NCI-H2029 (cell line): ENCODE data around the gene EXOC7.

Experiments
- DNase-seq: peaks from one replicate; lab custom pipeline; 2025; lab: John Stamatoyannopoulos, UW

Gene EXOC7

GRCh38 chr17:76138234-76138895, 34.8 kb upstream of the EXOC7 start:
- no peak for DNase-seq

- DNase-seq, result no peak
Measured at GRCh38 chr17:76137351-76138233, 34.0 kb upstream of the EXOC7 start.

- DNase-seq, result no peak
Measured at GRCh38 chr17:76137001-76137350, 33.4 kb upstream of the EXOC7 start.

GRCh38 chr17:76136276-76137000, 32.9 kb upstream of the EXOC7 start:
- DNase-seq, result no peak

DNA sequence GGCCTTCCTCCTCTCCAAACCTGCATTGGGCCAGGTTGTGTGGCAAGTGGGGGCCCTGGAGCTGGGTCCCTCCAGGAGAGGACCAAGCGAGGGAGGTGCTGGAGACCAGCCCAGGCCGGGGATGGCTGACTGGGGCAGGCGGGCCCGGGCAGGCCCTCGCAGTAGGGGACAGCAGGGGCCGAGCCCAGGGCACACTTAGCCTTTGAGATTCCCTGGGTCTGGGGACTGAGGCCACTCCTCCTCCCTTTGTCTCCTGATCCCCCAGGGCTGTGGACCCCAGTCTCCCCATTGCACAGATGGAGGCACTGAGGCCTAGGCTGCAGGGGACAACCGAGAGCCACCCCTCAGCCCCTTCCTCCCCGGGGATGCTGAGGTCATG, 32.2 kb upstream of the EXOC7 start:
- DNase-seq, result no peak

DNA sequence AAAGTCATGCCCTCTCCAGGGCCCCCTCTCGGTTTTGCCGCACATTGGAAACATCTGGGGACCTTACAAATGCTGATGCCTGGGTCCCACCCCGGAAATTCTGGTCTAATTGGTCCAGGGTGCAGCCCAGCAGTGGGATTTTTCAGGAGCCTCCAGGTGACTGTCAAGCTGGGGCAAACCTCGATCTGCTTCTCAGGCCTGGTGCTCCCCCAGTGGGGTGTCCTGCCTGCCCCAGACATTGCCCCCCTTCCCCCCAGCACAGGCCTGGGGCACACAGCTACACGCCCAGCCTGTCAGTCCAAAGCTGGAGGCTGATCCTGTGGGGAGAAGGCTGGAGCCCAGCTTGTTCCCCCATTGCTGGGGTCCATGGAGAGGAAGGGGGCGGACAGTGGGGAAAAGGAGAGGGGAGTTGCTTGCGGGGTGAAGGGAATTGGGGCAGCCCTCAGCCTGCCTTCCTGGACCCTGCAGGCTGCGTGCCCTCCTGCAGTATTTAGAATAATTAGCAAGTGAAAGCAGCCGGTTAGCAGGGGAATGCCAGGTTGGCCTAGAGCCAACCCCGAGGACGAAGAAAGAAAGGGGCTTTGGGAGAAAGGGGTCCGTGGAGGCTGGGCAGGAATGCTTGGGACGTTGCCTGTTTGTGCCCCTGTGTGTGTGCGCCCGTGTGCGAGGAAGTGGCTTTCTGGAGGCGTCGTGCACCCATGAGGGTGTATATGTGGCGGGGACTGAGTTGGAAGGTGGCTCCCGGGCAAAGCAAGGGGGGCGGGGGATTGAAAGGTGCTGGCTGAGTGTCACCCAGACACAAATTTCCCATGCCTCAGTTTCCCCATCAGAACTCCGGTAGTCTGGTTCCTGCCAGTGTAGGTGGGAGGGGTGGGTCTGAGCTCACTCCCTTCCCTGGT, 31.6 kb upstream of the EXOC7 start:
- no peak for DNase-seq

- DNase-seq, result peak; percentile 75
Measured at GRCh38 chr17:76132574-76133338, 29.2 kb upstream of the EXOC7 start.

DNA sequence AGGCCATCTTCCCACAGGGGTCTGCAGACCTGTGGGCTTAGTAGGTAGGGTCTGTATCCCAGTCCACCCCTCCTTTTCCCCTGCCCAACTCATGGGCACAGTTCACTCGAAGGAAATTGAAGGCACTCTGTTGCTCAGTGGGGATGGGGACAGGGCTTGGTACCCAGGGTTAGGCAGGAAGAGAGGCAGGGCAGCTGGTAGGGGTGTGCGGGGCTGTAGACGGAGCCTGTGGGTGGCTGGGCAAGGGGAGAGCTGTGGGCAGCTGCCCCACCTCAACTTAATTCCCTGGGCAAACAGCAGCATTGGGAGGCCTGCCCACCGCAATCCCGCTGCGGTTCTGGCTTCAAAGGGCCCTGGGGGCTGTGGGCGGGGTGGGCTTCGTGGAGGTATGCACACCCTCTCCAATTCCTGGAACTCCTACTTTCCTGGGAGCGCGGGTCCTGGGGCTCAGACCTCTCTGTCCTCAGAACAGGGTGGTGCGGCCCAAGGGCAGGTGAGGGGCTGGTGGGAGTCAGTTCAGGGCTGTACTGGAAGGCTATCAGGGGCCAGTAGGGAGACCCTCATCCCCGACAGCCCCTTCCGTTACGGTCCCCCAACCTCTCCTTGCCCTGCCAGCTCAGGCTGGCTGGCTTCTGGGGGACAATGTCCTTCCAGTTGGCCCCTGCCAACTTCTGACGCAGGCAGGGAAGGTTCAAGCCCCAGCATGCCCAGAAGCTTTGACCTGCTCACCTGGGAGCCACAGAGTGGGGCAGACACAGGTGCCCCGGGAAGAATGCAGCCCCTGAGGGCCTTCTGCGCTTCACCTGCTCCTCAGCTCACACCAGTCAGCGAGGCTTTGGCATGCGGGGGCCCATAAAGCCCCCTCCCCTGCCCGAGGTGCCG, 28.3 kb upstream of the EXOC7 start:
- no peak for DNase-seq

DNA sequence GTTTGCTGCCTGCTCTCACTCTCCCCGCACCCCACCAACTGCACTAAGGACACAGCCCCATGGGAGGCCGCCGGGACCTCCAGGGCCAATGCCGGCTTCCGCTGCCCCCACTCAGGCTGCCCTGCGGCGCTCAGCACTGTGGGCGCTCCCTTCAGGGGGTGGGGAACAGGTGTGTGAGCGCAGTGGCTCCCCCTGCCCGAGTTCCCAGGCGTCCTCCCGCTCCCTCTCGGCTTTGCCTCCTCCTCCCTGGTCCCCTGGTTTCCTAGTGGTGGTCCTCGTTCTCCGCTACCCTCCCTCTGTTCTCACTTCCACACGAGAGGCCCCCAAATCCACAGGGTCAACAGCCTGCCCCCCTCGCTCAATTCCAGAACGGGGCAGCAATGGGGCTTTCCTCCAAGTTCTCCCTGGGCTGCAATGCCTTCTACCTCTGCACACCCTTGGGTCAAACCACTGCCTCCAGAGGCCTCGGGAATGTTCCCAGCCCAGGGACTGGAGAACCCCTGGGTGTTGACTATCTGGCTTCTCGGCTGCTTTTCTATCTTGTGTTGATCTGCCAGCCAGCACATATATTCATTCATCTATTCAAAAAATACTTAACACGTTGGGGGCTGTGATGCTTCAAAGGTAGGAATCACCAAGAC, 27.6 kb upstream of the EXOC7 start:
- DNase-seq, result no peak

DNA sequence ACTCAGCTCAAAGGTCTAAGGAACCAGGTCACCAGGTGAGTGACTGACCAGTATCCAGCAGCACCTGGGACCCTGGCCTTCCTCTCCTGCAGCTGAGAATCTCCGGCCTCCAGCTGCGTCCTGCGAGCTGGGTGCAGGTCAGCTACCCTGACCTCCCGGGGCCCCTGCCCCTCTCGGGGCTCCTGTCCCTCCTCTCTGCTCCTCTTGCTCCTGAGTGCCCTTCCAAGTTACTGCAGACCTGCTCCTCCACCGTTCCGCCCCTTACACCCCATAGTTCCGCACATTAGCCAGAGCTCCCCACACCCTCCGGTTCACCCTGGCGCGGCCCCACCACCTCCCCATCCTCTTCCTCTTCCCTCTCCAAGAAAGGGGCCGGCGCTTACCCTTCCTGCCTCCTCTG, 26.9 kb upstream of the EXOC7 start:
- DNase-seq, result no peak

DNA sequence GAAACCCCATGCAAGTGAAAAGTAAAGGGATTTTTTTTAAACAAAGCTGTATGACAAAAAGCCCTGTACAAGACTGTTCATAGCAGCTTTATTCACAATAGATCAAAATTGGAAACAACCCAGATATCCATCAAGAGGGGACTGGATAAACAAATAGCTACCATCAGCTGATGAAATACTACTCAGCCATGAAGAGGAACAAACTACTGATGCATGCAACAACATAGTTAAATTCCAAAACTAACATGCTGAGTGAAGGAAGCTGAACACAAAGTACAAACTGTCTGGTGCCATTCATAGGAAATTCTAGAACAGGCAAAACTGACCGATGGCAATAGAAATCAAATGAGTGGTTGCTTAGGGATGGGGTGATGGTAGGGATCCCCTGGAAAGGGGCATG, 22.3 kb upstream of the EXOC7 start:
- no peak for DNase-seq

GRCh38 chr17:76125391-76125675, 21.7 kb upstream of the EXOC7 start:
- no peak for DNase-seq

GRCh38 chr17:76124582-76125390, 21.2 kb upstream of the EXOC7 start:
- no peak for DNase-seq

- DNase-seq, result no peak
Measured at GRCh38 chr17:76123749-76124581, 20.4 kb upstream of the EXOC7 start.

DNA sequence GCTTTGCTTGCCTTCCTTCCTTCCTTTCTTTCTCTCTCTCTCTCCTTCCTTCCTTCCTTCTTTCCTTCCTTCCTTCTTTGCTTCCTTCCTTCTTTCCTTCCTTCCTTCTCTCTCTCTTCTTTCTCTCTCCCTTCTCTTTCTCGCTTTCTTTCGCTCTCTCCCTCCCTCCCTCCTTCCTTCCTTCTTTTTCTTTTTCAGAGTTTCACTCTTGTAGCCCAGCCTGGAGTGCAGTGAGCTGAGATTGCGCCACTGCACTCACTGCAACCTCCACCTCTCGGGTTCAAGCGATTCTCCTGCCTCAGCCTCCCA, 19.6 kb upstream of the EXOC7 start:
- no peak for DNase-seq

DNA sequence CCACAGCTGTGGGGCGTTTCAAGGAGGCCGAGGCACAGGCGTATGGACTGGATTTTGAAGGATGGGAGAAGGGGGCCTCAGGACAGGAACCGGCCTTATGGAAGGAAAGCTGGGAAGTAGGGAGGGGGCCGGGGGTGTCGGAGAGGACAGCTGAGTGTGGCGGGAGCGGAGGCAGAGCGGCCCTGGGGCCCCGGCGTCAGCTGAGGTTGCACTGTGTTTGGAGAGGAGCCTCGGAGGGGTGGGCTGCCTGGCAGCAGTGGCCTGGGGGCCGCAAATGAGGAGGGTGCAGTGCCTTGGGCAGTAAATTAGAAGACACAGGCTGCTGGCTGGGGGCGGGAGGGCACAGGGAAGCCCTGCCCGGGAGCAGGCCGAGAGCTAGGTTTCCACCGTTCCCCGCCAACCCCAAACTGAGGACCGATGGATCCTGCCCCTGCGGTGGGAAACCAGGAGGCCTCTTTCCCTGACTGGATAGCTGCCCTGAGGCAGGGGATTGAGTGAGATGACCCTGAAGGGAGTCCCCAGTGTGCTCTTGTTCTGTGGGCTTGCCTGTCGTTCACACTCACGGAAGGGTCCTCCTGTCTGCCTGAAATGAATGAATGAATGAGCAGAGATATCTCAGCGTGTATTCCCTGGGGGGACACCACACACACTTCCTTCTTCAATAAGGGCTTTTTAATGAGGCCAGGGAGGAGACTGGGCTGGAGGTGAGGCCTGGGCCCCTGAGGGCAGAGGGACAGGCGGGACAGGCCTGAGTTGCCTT, 19.0 kb upstream of the EXOC7 start:
- no peak for DNase-seq

DNA sequence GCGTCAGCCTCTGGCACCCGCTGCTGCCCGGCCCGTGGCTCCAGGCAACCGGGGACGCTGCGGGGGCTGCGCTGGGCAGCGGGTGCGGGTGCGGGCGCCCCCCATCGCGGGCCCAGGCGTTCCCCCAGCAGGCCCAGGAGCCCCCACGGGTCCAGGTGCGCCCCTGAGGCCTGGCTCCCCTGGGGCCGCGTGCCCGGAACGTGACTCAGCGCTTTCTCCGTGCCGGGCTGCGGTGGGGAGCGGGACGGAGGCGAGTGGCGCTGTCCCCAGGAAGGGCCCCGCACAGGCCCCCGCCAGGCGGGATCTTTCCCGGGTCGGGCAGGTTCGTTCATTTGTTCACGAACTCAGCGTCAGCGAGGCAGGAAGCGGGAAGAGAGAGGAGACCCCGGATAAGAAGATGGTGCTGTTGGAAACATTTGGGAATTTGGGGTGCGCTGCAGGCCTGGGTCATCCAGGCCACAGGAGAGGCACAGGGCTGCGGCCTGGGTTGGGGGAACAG, 18.4 kb upstream of the EXOC7 start:
- no peak for DNase-seq

DNA sequence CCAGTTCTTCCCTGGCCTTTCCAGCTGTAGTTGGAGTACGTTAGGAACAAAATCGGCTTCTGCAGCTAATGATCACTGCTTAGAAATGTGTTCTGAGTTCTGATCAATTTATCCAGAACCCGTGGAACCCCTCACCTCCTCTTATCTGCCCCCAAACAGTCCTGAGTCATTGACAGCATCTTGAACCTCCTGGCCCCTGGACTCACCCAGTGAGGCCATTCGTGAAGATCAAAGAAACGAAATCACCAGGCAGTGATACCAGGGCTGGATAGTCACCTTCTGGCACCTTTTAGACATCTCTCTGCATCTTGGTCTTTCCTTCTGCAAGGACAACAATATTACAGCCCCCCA, 17.0 kb upstream of the EXOC7 start:
- DNase-seq, result no peak
